Testis (tissue), 3 donors: ENCODE results near the gene CAPZB. TPM values are rescaled to one million over a fixed set of nuclear protein-coding genes. Genes with fewer than 3 reads are reported as not detected.
A peak's percentile ranks its signal among the peaks of the same experiment; 100 is the strongest.

Experiments used
- DNase-seq: peaks from one replicate; pipeline ENCODE4 v3.0.0-alpha.2; 2019
- H3K27ac ChIP-seq, 2 donors: fragments of 200-600 bp; sonication (generic); one replicate each; pipeline ENCODE4 v1.5.1; 2019
- H3K27me3 ChIP-seq: fragments of 200-600 bp; sonication (generic); one replicate; pipeline ENCODE4 v1.5.1; 2019
- H3K36me3 ChIP-seq: fragments of 200-600 bp; sonication (generic); one replicate; pipeline ENCODE4 v1.5.1; 2017; ENCODE audit warnings: low read depth; ENCODE audit errors: missing control alignments
- H3K4me1 ChIP-seq: fragments of 200-600 bp; sonication (generic); one replicate; pipeline ENCODE4 v1.5.1; 2019
- H3K4me3 ChIP-seq, 2 donors: fragments of 200-600 bp; sonication (generic); one replicate each; pipeline ENCODE4 v1.5.1; 2017 to 2019
- H3K9me3 ChIP-seq: fragments of 200-600 bp; sonication (generic); one replicate; pipeline ENCODE4 v1.5.1; 2017
- CTCF ChIP-seq, 3 experiments: fragments of 450-650 bp in 2 of 3; fragments of 200-600 bp in 1 of 3; sonication (generic) in 1 of 3; IDR thresholded peaks; one replicate each; pipeline ENCODE4 v1.5.1; 2016 to 2019; ENCODE audit warnings: antibody characterized with exemption in 3 of 3, mild to moderate bottlenecking in 2 of 3, moderate library complexity in 1 of 3
- POLR2A ChIP-seq: fragments of 450-650 bp; IDR thresholded peaks from one replicate; pipeline ENCODE4 v1.6.1; 2017; ENCODE audit warnings: antibody characterized with exemption, mild to moderate bottlenecking, moderate library complexity
- WGBS, 2 donors: methylation state at CpG; one replicate each; pipeline ENCODE4 v1.1.5; 2018; 5-methylcytosine and 5-hydroxymethylcytosine counted together
- intact Hi-C: fragments of 100-400 bp; cut with DNase I; formaldehyde crosslinking; loops from one replicate; pipeline ENCODE4 v1.15.1; 2023; ENCODE audit warnings: low total_unique reads
- polyA plus RNA-seq: library from polyadenylated mRNA; stranded (reverse); fragments of 350-450 nt; fragmentation: Illumina TruSeq; extraction: RNeasy Lipid Tissue Mini Kit (QIAGEN cat#74804); gene quantifications from one replicate; pipeline ENCODE4 v1.2.3, GENCODE V29; 2014; ENCODE audit warnings: low read depth, low replicate concordance; ENCODE audit not compliant: insufficient read depth
- total RNA-seq, 2 donors: library from RNA; depleted of rRNA; stranded (reverse); fragments of >200 nt; gene quantifications; one replicate each; pipeline ENCODE4 v1.2.3, GENCODE V29; 2016

Gene CAPZB
- total and polyA plus RNA-seq, 3 donors from 2014 or later = 147 to 502 (median 207) TPM

- Histone ChIP-seq H3K36me3 (no peaks in the 10 kb centered on the region), H3K4me3 (no peak overlapping the region), H3K4me1 (peaks cover 15% of the 10 kb centered on the region), H3K27ac (no peak overlapping the region), H3K27me3 (no peaks in the 10 kb centered on the region), H3K9me3 (no peaks in the 10 kb centered on the region)
- WGBS, 2 donors = 53 to 74% methylated on average over 2 of the region's 2 CpGs
- no peak for DNase-seq
- TF ChIP-seq CTCF (IDR thresholded peaks at IDR 0.05) (no peak), POLR2A (no peak)
- intact Hi-C loops = loop anchor here (10.0 kb wide), 2 partner anchors 95 to 155 kb away; partner anchors contain the start of gene NBL1
Measured at GRCh38 chr1:19489996-19490395, 4.7 kb upstream of the CAPZB start.

GRCh38 chr1:19488136-19488535 is 2.8 kb upstream of the CAPZB start:
- 72 to 79% methylated on average over 7 of the region's 7 CpGs for whole genome bisulfite sequencing, 2 donors
- Histone ChIP-seq H3K9me3 (no peaks in the 10 kb centered on the region), H3K4me3 (no peak overlapping the region), H3K4me1 (peaks cover 20% of the 10 kb centered on the region), H3K36me3 (no peaks in the 10 kb centered on the region), H3K27ac (no peak overlapping the region), H3K27me3 (no peaks in the 10 kb centered on the region)
- intact Hi-C loops = loop anchor here (10.0 kb wide), 2 partner anchors 93 to 157 kb away; partner anchors contain the start of gene NBL1
- TF ChIP-seq CTCF (IDR thresholded peaks at IDR 0.05) = no peak
- no peak for TF ChIP-seq POLR2A
- DNase-seq = no peak

GRCh38 chr1:19484798-19485361 is 459 bp downstream of the CAPZB start:
- no peaks in the 10 kb centered on the region for H3K27me3 ChIP-seq
- H3K4me1 ChIP-seq = peaks cover 45% of the 10 kb centered on the region
- WGBS, 2 donors = 1% methylated on average over 11 to 25 of the region's 29 CpGs
- no peak for TF ChIP-seq CTCF (IDR thresholded peaks at IDR 0.05)
- TF ChIP-seq POLR2A = no peak
- peak overlapping the region; percentile 100 for H3K4me3 ChIP-seq
- H3K36me3 ChIP-seq = no peaks in the 10 kb centered on the region
- no peak for DNase-seq
- H3K9me3 ChIP-seq = no peaks in the 10 kb centered on the region
- peak overlapping the region; percentile 99 for H3K27ac ChIP-seq
- intact Hi-C loops = loop anchor here (10.0 kb wide), 2 partner anchors 90 to 160 kb away; partner anchors contain the start of gene NBL1

GRCh38 chr1:19484338-19484797 is 971 bp downstream of the CAPZB start:
- no peak for DNase-seq
- no peaks in the 10 kb centered on the region for H3K27me3 ChIP-seq
- H3K9me3 ChIP-seq = no peaks in the 10 kb centered on the region
- H3K27ac ChIP-seq = peak overlapping the region; percentile 99
- 1 to 2% methylated on average over 17 to 32 of the region's 32 CpGs for WGBS, 2 donors
- intact Hi-C loops = loop anchor here (10.0 kb wide), 2 partner anchors 90 to 160 kb away; partner anchors contain the start of gene NBL1
- H3K36me3 ChIP-seq = no peaks in the 10 kb centered on the region
- TF ChIP-seq CTCF (IDR thresholded peaks at IDR 0.05) (no peak), POLR2A (no peak)
- peaks cover 47% of the 10 kb centered on the region for H3K4me1 ChIP-seq
- H3K4me3 ChIP-seq = peak overlapping the region; percentile 100

GRCh38 chr1:19483691-19484090 is 1.6 kb downstream of the CAPZB start:
- Histone ChIP-seq H3K4me1 (peaks cover 47% of the 10 kb centered on the region), H3K4me3 (peak overlapping the region in 1 of 2 donors; percentile 100), H3K9me3 (no peaks in the 10 kb centered on the region), H3K36me3 (no peaks in the 10 kb centered on the region), H3K27me3 (no peaks in the 10 kb centered on the region), H3K27ac (peak overlapping the region; percentile 99)
- intact Hi-C loops = loop anchor here (10.0 kb wide), 2 partner anchors 89 to 161 kb away; partner anchors contain the start of gene NBL1
- 32 to 43% methylated on average over 3 of the region's 3 CpGs for WGBS, 2 donors
- TF ChIP-seq CTCF (IDR thresholded peaks at IDR 0.05) = no peak
- TF ChIP-seq POLR2A = no peak
- DNase-seq = no peak
